Measurements from ENCODE around the gene MICU1.
"Not testable (repeated sequence)": the region's sequence is repeated elsewhere in the genome, so short reads cannot be mapped to it uniquely, and the experiment has no call there.

The MICU1 gene

GRCh38 chr10:72445851-72446250 lies 180.0 kb downstream of the MICU1 start:
- DNase-seq (ENCODE audit: low read depth) = no peak

GRCh38 chr10:72442969-72443368 lies 182.9 kb downstream of the MICU1 start:
- DNase-seq (ENCODE audit: low read depth) = not testable (repeated sequence)

GRCh38 chr10:72435570-72435969 lies 190.3 kb downstream of the MICU1 start:
- no peak for DNase-seq (ENCODE audit: low read depth)

- not testable (repeated sequence) for DNase-seq (ENCODE audit: low read depth)
Observed at GRCh38 chr10:72430936-72431335, 194.9 kb downstream of the MICU1 start.

GRCh38 chr10:72429931-72430330 lies 195.9 kb downstream of the MICU1 start:
- DNase-seq (ENCODE audit: low read depth) = no peak

GRCh38 chr10:72426986-72427385 lies 198.9 kb downstream of the MICU1 start:
- no peak for DNase-seq (ENCODE audit: low read depth)

- no peak for DNase-seq (ENCODE audit: low read depth)
Observed at GRCh38 chr10:72425133-72425532, 200.7 kb downstream of the MICU1 start.

- DNase-seq (ENCODE audit: low read depth) = no peak
Observed at GRCh38 chr10:72424561-72424960, 201.3 kb downstream of the MICU1 start.

GRCh38 chr10:72423426-72423825 lies 202.5 kb downstream of the MICU1 start:
- no peak for DNase-seq (ENCODE audit: low read depth)

- DNase-seq (ENCODE audit: low read depth) = no peak
Observed at GRCh38 chr10:72421885-72422540, 203.9 kb downstream of the MICU1 start.

GRCh38 chr10:72419241-72419640 lies 206.6 kb downstream of the MICU1 start:
- DNase-seq (ENCODE audit: low read depth) = no peak

GRCh38 chr10:72418679-72419078 lies 207.2 kb downstream of the MICU1 start:
- no peak for DNase-seq (ENCODE audit: low read depth)

GRCh38 chr10:72417971-72418370 lies 207.9 kb downstream of the MICU1 start:
- DNase-seq (ENCODE audit: low read depth) = no peak

GRCh38 chr10:72416661-72417060 lies 209.2 kb downstream of the MICU1 start:
- no peak for DNase-seq (ENCODE audit: low read depth)

- no peak for DNase-seq (ENCODE audit: low read depth)
Observed at GRCh38 chr10:72414642-72415041, 211.2 kb downstream of the MICU1 start.

GRCh38 chr10:72409167-72409566 lies 216.7 kb downstream of the MICU1 start:
- no peak for DNase-seq (ENCODE audit: low read depth)

- DNase-seq (ENCODE audit: low read depth) = no peak
Observed at GRCh38 chr10:72407927-72408600, 217.8 kb downstream of the MICU1 start.

- no peak for DNase-seq (ENCODE audit: low read depth)
Observed at GRCh38 chr10:72407471-72407870, 218.4 kb downstream of the MICU1 start.

- not testable (repeated sequence) for DNase-seq (ENCODE audit: low read depth)
Observed at GRCh38 chr10:72395581-72395980, 230.3 kb downstream of the MICU1 start.

GRCh38 chr10:72392571-72392970 lies 233.3 kb downstream of the MICU1 start:
- no peak for DNase-seq (ENCODE audit: low read depth)

- DNase-seq (ENCODE audit: low read depth) = no peak
Observed at GRCh38 chr10:72390764-72391163, 235.1 kb downstream of the MICU1 start.

- DNase-seq (ENCODE audit: low read depth) = no peak
Observed at GRCh38 chr10:72389716-72390115, 236.2 kb downstream of the MICU1 start.

- DNase-seq (ENCODE audit: low read depth) = no peak
Observed at GRCh38 chr10:72389014-72389413, 236.9 kb downstream of the MICU1 start.

- DNase-seq (ENCODE audit: low read depth) = no peak
Observed at GRCh38 chr10:72388062-72388461, 237.8 kb downstream of the MICU1 start.

Measured in T follicular helper cell (primary cell).